Keratinocyte (primary cell): Measurements from ENCODE around the gene DLG2. TPM values are rescaled to one million over a fixed set of nuclear protein-coding genes. Genes with fewer than 3 reads are reported as not detected.

Experiments
- DNase-seq: peaks from one replicate; pipeline ENCODE4 v3.0.0-alpha.2; 2011; ENCODE audit warnings: low read depth, missing footprints, low spot score
- FAIRE-seq: peaks from 2 replicates; lab custom pipeline; 2011; peaks lifted over from hg19 to GRCh38; lab: Jason Lieb, UNC
- H2AFZ ChIP-seq: 2 replicates; pipeline ENCODE4 v1.6.0; 2012; ENCODE audit warnings: low read length, control low read depth, inconsistent platforms; ENCODE audit not compliant: control insufficient read depth
- H3K27ac ChIP-seq: 2 replicates; pipeline ENCODE4 v1.5.1; 2011; ENCODE audit warnings: low read length; ENCODE audit not compliant: control insufficient read depth, insufficient read depth
- H3K27me3 ChIP-seq: 3 replicates; pipeline ENCODE4 v1.6.0; 2011; ENCODE audit warnings: low read length; ENCODE audit not compliant: control insufficient read depth, insufficient read depth; ENCODE audit errors: extremely low read depth
- H3K36me3 ChIP-seq, 2 experiments: 2 replicates in 1 of 2; 3 replicates in 1 of 2; pipeline ENCODE4 v1.5.1; 2011; ENCODE audit warnings: low read length in 2 of 2, mild to moderate bottlenecking in 1 of 2; ENCODE audit not compliant: control insufficient read depth in 2 of 2, insufficient read depth in 2 of 2; ENCODE audit errors: extremely low read depth in 1 of 2
- H3K4me1 ChIP-seq: 3 replicates; pipeline ENCODE4 v1.5.1; 2011; ENCODE audit warnings: low read length; ENCODE audit not compliant: control insufficient read depth, insufficient read depth; ENCODE audit errors: extremely low read depth
- H3K4me2 ChIP-seq: 3 replicates; pipeline ENCODE4 v1.6.0; 2011; ENCODE audit warnings: low read depth, low read length; ENCODE audit not compliant: control insufficient read depth, insufficient read depth; ENCODE audit errors: extremely low read depth
- H3K4me3 ChIP-seq, 3 experiments: fragments of 200-600 bp in 1 of 3; sonication (generic) in 1 of 3; 2 replicates in 2 of 3; 3 replicates in 1 of 3; pipeline ENCODE4 v1.5.1; 2011 to 2016; ENCODE audit warnings: low read length in 3 of 3, mild to moderate bottlenecking in 3 of 3, control low read depth in 2 of 3, inconsistent platforms in 1 of 3, low read depth in 1 of 3, mixed read lengths in 1 of 3, mixed run types in 1 of 3, moderate library complexity in 1 of 3; ENCODE audit not compliant: control insufficient read depth in 2 of 3, insufficient read depth in 2 of 3; ENCODE audit errors: extremely low read depth in 1 of 3
- H3K79me2 ChIP-seq: 2 replicates; pipeline ENCODE4 v1.6.0; 2012; ENCODE audit warnings: low read length; ENCODE audit not compliant: control insufficient read depth, insufficient read depth
- H3K9ac ChIP-seq: 3 replicates; pipeline ENCODE4 v1.6.0; 2011; ENCODE audit warnings: low read length; ENCODE audit not compliant: control insufficient read depth, insufficient read depth; ENCODE audit errors: extremely low read depth
- H3K9me1 ChIP-seq: 3 replicates; pipeline ENCODE4 v1.6.0; 2011; ENCODE audit warnings: low read length; ENCODE audit not compliant: control insufficient read depth, insufficient read depth; ENCODE audit errors: extremely low read depth
- H3K9me3 ChIP-seq: 2 replicates; pipeline ENCODE4 v1.5.1; 2012; ENCODE audit warnings: low read depth, low read length; ENCODE audit not compliant: control insufficient read depth
- H4K20me1 ChIP-seq: 3 replicates; pipeline ENCODE4 v1.6.0; 2011; ENCODE audit warnings: low read length; ENCODE audit not compliant: control insufficient read depth, insufficient read depth; ENCODE audit errors: extremely low read depth
- EZH2 ChIP-seq: IDR thresholded peaks from one replicate; pipeline ENCODE4 v1.6.1; 2012; ENCODE audit warnings: inconsistent platforms, mild to moderate bottlenecking, low read length, moderate library complexity
- dilution Hi-C: fragments of 300-500 bp; cut with MboI; formaldehyde crosslinking; loops from one replicate; pipeline ENCODE4 v1.7.0; 2020; ENCODE audit warnings: low sequenced_read_pairs; ENCODE audit not compliant: extremely low pct_ligation_motif_present
- polyA plus RNA-seq, 5 experiments: library from polyadenylated mRNA; depleted of rRNA in 3 of 5; stranded (reverse) in 3 of 5; stranded (forward) in 1 of 5; unstranded in 1 of 5; fragments of >200 nt; gene quantifications; 1 replicate in 1 of 5; 2 replicates in 3 of 5; 3 replicates in 1 of 5; pipeline versions ENCODE4 v1.2.1 to v1.2.3, GENCODE V29; 2011 to 2012; ENCODE audit warnings: missing spikeins in 2 of 5, low read depth in 1 of 5, low replicate concordance in 1 of 5
- TF ChIP-seq, protein P1 (sequence below), 3 experiments: IDR thresholded peaks in 1 of 3; conservative IDR thresholded peaks in 1 of 3; optimal IDR thresholded peaks in 1 of 3; 2 replicates in 2 of 3; 3 replicates in 1 of 3; pipeline versions ENCODE3 to v1.5.1; 2011; ENCODE audit warnings: low read length in 3 of 3, mild to moderate bottlenecking in 3 of 3, moderate library complexity in 2 of 3, control low read depth in 1 of 3, inconsistent platforms in 1 of 3; ENCODE audit not compliant: insufficient read depth in 2 of 3; ENCODE audit errors: extremely low read depth in 1 of 3

DLG2 gene
- polyA plus RNA-seq, 1 donor (not counting 4 experiments of a cell fraction or from before 2014, with no cell fraction given): 0.55 TPM

DNA sequence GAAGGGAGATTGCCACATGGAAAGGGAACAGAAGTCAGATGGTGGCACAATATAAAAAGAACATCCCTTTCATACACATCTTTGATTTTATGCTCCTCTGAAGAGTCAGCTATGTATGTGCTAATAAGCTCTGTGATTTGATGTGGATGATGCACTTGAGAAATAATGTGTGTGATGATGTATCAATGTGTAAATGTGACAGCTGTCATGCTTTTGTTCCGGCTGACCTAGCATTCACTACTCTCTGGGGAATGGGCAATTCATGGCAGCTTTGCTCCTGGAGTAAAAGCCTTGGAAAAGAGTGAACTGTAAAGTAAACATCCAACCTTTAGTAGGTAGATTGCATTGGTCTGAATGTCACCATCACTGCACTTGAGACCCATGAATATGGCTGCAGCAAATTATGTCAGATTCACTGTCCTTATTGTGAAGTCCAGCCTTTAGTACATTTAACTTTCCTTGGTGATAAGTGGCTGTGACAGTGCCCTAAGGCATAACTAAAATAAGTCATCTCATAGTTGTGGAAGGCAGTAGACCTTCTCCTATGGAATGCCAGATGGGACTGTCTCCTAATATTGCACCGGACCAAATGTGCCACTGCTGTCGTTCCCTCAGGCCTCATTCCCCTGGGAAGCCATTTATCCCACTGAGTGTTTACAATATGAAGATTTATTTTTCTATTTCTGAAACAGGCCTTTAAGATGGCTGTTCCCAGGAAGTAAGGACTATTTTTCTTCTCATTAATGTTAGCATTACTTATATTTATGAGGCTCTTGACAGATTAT, 2162.8 kb downstream of the DLG2 start:
- FAIRE-seq: no peak

GRCh38 chr11:83459798-83460197, 2167.3 kb downstream of the DLG2 start:
- H3K79me2 ChIP-seq: no peaks in the 10 kb centered on the region
- H4K20me1 ChIP-seq: no peaks in the 10 kb centered on the region
- H3K4me3 ChIP-seq: no peak overlapping the region
- H3K27ac ChIP-seq: no peak overlapping the region
- no peak overlapping the region for H3K4me2 ChIP-seq
- dilution Hi-C loops: no loop called here
- no peaks in the 10 kb centered on the region for H3K36me3 ChIP-seq
- DNase-seq: no peak
- TF ChIP-seq, protein P1, sequence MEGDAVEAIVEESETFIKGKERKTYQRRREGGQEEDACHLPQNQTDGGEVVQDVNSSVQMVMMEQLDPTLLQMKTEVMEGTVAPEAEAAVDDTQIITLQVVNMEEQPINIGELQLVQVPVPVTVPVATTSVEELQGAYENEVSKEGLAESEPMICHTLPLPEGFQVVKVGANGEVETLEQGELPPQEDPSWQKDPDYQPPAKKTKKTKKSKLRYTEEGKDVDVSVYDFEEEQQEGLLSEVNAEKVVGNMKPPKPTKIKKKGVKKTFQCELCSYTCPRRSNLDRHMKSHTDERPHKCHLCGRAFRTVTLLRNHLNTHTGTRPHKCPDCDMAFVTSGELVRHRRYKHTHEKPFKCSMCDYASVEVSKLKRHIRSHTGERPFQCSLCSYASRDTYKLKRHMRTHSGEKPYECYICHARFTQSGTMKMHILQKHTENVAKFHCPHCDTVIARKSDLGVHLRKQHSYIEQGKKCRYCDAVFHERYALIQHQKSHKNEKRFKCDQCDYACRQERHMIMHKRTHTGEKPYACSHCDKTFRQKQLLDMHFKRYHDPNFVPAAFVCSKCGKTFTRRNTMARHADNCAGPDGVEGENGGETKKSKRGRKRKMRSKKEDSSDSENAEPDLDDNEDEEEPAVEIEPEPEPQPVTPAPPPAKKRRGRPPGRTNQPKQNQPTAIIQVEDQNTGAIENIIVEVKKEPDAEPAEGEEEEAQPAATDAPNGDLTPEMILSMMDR (optimal IDR thresholded peaks at IDR 0.05 in 1 of 3, IDR thresholded peaks at IDR 0.05 in 1 of 3, conservative IDR thresholded peaks at IDR 0.05 in 1 of 3; ENCODE audit: extremely low read depth in 1 of 3, insufficient read depth in 2 of 3, low read length in 3 of 3): no peak
- no peak for TF ChIP-seq EZH2
- peaks cover 5% of the 10 kb centered on the region for H3K4me1 ChIP-seq
- no peaks in the 10 kb centered on the region for H3K27me3 ChIP-seq
- no peak for FAIRE-seq
- no peak overlapping the region for H3K9ac ChIP-seq
- H3K9me1 ChIP-seq: no peaks in the 10 kb centered on the region
- no peaks in the 10 kb centered on the region for H3K9me3 ChIP-seq
- H2AFZ ChIP-seq: no peak overlapping the region

More for the DNA sequence above, 2162.8 kb downstream of the DLG2 start:
- no peaks in the 10 kb centered on the region for H3K27me3 ChIP-seq
- H3K27ac ChIP-seq: no peak overlapping the region
- H3K9me3 ChIP-seq: no peaks in the 10 kb centered on the region
- H3K4me2 ChIP-seq: no peak overlapping the region
- H2AFZ ChIP-seq: no peak overlapping the region
- TF ChIP-seq EZH2: no peak
- dilution Hi-C loops: no loop called here
- H3K9me1 ChIP-seq: no peaks in the 10 kb centered on the region
- no peak overlapping the region for H3K4me3 ChIP-seq
- H4K20me1 ChIP-seq: no peaks in the 10 kb centered on the region
- DNase-seq: no peak
- no peaks in the 10 kb centered on the region for H3K36me3 ChIP-seq
- no peak overlapping the region for H3K9ac ChIP-seq
- no peaks in the 10 kb centered on the region for H3K79me2 ChIP-seq
- peaks cover 5% of the 10 kb centered on the region for H3K4me1 ChIP-seq
